HG03520 (cell line): ENCODE results near the gene NUDCD3.

ENCODE experiments used
- ATAC-seq: cut with Tn5 transposase; IDR thresholded peaks from one replicate; pipeline ENCODE4 v1.9.1; 2021; ENCODE audit warnings: mild to moderate bottlenecking, moderate library complexity; ENCODE audit not compliant: unreplicated experiment

Gene NUDCD3

GRCh38 chr7:44490351-44491200 lies at the start of gene NUDCD3:
Gene NUDCD3, minus strand, starts transcription at chr7:44490658. Its CDS starts 58 bp downstream, at chr7:44490600.
- ATAC-seq: peak; percentile 87

GRCh38 chr7:44539669-44540506 lies 49.4 kb upstream of the NUDCD3 start:
- ATAC-seq: no peak

- no peak for ATAC-seq
Observed at GRCh38 chr7:44538798-44539668, 48.6 kb upstream of the NUDCD3 start.

- no peak for ATAC-seq
Observed at GRCh38 chr7:44538093-44538797, 47.8 kb upstream of the NUDCD3 start.

GRCh38 chr7:44537442-44537841 lies 47.0 kb upstream of the NUDCD3 start:
- ATAC-seq: no peak

GRCh38 chr7:44536090-44536489 lies 45.6 kb upstream of the NUDCD3 start:
- no peak for ATAC-seq

GRCh38 chr7:44535348-44536064 lies 45.0 kb upstream of the NUDCD3 start:
- no peak for ATAC-seq

GRCh38 chr7:44534501-44534900 lies 44.0 kb upstream of the NUDCD3 start:
- peak; percentile 60 for ATAC-seq

GRCh38 chr7:44534087-44534486 lies 43.6 kb upstream of the NUDCD3 start:
- ATAC-seq: no peak

GRCh38 chr7:44533301-44534055 lies 43.0 kb upstream of the NUDCD3 start:
- no peak for ATAC-seq

- ATAC-seq: no peak
Observed at GRCh38 chr7:44531421-44532380, 41.2 kb upstream of the NUDCD3 start.

GRCh38 chr7:44530990-44531389 lies 40.5 kb upstream of the NUDCD3 start:
- ATAC-seq: no peak

GRCh38 chr7:44524811-44525388 lies 34.4 kb upstream of the NUDCD3 start:
- ATAC-seq: no peak

- ATAC-seq: no peak
Observed at GRCh38 chr7:44522315-44522714, 31.9 kb upstream of the NUDCD3 start.

GRCh38 chr7:44521347-44522095 lies 31.1 kb upstream of the NUDCD3 start:
- ATAC-seq: no peak

- ATAC-seq: no peak
Observed at GRCh38 chr7:44520574-44520973, 30.1 kb upstream of the NUDCD3 start.

GRCh38 chr7:44519546-44519945 lies 29.1 kb upstream of the NUDCD3 start:
- no peak for ATAC-seq
